Upper lobe of left lung (tissue), 4 donors: ENCODE measurements around the gene POLK.

Experiments
- EP300 ChIP-seq, 4 donors: sonication (generic); formaldehyde crosslinking; IDR thresholded peaks; one replicate each; pipeline ENCODE4 v1.5.1; 2017; ENCODE audit warnings: antibody characterized with exemption in 4 of 4, control low read depth in 2 of 4
- TF ChIP-seq, protein P1 (sequence below), 6 experiments: fragments of 450-650 bp in 4 of 6; fragments of 200-600 bp in 2 of 6; sonication (generic) in 2 of 6; IDR thresholded peaks; one replicate each; pipeline ENCODE4 v1.5.1; 2016 to 2019; ENCODE audit warnings: antibody characterized with exemption in 6 of 6

DNA sequence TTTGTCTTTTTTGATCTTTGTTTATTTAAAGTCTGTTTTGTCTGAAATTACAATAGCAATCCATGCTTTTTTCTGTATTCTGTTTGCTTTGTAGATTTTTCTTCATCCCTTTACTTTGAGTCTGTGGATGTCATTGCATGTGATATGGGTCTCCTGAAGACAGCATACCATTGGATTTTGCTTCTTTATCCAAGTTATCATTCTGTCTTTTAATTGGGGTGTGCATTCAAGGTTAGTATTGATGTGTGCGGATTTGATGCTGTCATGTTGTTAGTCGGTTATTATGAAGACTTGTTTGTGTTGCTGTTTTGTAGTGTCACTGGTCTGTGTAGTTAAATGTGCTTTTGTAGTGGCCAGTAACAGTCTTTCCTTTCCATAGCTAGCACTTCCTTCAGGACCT lies 23.0 kb downstream of the POLK start:
- TF ChIP-seq EP300 (IDR thresholded peaks at IDR 0.05): no peak
- TF ChIP-seq, protein P1, sequence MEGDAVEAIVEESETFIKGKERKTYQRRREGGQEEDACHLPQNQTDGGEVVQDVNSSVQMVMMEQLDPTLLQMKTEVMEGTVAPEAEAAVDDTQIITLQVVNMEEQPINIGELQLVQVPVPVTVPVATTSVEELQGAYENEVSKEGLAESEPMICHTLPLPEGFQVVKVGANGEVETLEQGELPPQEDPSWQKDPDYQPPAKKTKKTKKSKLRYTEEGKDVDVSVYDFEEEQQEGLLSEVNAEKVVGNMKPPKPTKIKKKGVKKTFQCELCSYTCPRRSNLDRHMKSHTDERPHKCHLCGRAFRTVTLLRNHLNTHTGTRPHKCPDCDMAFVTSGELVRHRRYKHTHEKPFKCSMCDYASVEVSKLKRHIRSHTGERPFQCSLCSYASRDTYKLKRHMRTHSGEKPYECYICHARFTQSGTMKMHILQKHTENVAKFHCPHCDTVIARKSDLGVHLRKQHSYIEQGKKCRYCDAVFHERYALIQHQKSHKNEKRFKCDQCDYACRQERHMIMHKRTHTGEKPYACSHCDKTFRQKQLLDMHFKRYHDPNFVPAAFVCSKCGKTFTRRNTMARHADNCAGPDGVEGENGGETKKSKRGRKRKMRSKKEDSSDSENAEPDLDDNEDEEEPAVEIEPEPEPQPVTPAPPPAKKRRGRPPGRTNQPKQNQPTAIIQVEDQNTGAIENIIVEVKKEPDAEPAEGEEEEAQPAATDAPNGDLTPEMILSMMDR (IDR thresholded peaks at IDR 0.05): no peak
